Dermis microvascular lymphatic vessel endothelial cell (primary cell): ENCODE results near the gene CFAP45. TPM values are rescaled to one million over a fixed set of nuclear protein-coding genes. Genes with fewer than 3 reads are reported as not detected.
A peak's percentile ranks its signal among the peaks of the same experiment; 100 is the strongest.

Source experiments
- DNase-seq, 2 donors: peaks; one replicate each; pipeline versions ENCODE4 v3.0.0 to v3.0.0-alpha.2; 2010; ENCODE audit warnings: low read depth in 2 of 2
- total RNA-seq: library from RNA; depleted of rRNA; stranded (reverse); fragments of >200 nt; gene quantifications from 2 replicates; pipeline ENCODE4 v1.2.1, GENCODE V29; 2014

Gene CFAP45
- 0.13 and 0.51 TPM in 2 replicates for total RNA-seq

GRCh38 chr1:159900086-159900680 lies at the start of gene CFAP45:
CFAP45 (minus strand) TSS chr1:159900165; CDS start chr1:159900098, 67 bp downstream.
- DNase-seq: peak in 1 of 2 donors; percentile 81

GRCh38 chr1:159949123-159949522 lies 49.2 kb upstream of the CFAP45 start:
- no peak for DNase-seq

GRCh38 chr1:159947942-159948341 lies 48.0 kb upstream of the CFAP45 start:
- DNase-seq: no peak

GRCh38 chr1:159946242-159947187 lies 46.5 kb upstream of the CFAP45 start:
- no peak for DNase-seq

GRCh38 chr1:159945483-159946241 lies 45.7 kb upstream of the CFAP45 start, which contains the start of gene IGSF9:
IGSF9 (minus strand) TSS chr1:159945613; CDS start chr1:159943454, 2,159 bp downstream.
- DNase-seq: peak; percentile 40 to 83

GRCh38 chr1:159944623-159945455 lies 44.9 kb upstream of the CFAP45 start:
- DNase-seq: no peak

GRCh38 chr1:159943908-159944622 lies 44.1 kb upstream of the CFAP45 start:
- DNase-seq: no peak

GRCh38 chr1:159943278-159943640 lies 43.3 kb upstream of the CFAP45 start:
- DNase-seq: no peak

- no peak for DNase-seq
Observed at GRCh38 chr1:159942632-159943277, 42.8 kb upstream of the CFAP45 start.

- DNase-seq: no peak
Observed at GRCh38 chr1:159941591-159942560, 41.9 kb upstream of the CFAP45 start.

- no peak for DNase-seq
Observed at GRCh38 chr1:159941141-159941540, 41.2 kb upstream of the CFAP45 start.

- DNase-seq: no peak
Observed at GRCh38 chr1:159940006-159940620, 40.1 kb upstream of the CFAP45 start.

- no peak for DNase-seq
Observed at GRCh38 chr1:159939678-159940002, 39.7 kb upstream of the CFAP45 start.

GRCh38 chr1:159938905-159939677 lies 39.1 kb upstream of the CFAP45 start:
- no peak for DNase-seq

GRCh38 chr1:159938211-159938852 lies 38.4 kb upstream of the CFAP45 start:
- no peak for DNase-seq

- no peak for DNase-seq
Observed at GRCh38 chr1:159937054-159937750, 37.2 kb upstream of the CFAP45 start.
